NCI-H510A (cell line): ENCODE measurements around the gene LIPC.

Experiments used
- DNase-seq: peaks from one replicate; lab custom pipeline; 2025; lab: John Stamatoyannopoulos, UW

Gene LIPC

DNA sequence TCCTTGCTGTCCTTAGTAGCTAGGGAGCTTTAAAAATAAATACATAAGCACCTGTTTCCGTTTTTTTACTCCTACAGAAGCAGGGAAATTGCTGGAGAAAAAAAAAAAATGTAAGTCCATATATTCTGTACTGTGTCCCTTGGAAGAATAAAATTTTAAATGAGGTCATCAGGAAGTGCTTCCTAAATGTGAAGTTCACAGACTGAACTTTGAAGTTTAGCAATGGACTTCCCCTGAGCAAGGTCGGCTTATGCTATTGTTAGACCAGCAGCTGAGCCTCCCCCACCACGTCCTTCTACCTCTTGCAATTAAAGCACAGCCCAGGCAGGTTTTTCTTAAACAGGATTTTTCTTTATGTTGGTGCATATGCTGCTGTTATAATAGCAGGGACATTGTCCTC is 26.3 kb downstream of the LIPC start:
- DNase-seq = no peak

DNA sequence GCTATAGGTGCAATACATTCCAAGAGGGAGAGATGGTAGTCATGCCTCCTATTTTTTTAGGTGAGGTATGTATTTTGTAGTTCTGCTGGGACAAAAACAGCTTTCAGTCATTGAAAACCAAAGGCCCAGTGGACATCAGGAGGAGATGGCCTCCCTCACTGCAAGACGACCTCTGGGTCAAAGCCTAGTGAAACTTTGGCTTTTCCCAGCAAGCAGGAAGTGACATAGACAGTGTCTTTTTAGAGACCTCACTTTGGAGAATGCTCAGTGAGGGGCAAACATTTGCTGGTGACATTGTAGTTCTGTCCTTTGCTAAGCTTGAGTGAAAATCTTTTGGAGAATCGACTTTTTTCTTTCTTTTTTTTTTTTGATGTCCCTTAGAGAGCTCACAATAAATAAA is 27.3 kb downstream of the LIPC start:
- no peak for DNase-seq

DNA sequence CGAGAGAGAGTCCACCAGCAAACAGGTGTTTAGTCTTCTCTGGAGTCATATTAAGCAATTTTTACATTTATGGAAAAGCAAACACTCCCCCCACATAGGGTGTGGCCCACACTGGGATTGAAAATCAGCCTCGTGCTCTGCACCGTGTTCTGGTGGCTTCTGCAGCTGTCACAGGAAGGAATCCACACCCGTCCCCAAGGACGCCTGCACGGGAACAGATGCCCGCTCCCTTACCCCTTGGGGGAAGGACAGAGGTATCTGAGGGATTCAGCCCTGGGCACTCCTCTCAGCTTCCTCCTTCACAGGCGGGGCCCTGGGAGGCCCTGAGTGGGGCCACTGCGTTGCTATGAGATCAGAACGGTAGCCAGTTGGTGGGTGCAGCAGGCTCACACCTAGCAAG is 27.8 kb downstream of the LIPC start:
- no peak for DNase-seq

DNA sequence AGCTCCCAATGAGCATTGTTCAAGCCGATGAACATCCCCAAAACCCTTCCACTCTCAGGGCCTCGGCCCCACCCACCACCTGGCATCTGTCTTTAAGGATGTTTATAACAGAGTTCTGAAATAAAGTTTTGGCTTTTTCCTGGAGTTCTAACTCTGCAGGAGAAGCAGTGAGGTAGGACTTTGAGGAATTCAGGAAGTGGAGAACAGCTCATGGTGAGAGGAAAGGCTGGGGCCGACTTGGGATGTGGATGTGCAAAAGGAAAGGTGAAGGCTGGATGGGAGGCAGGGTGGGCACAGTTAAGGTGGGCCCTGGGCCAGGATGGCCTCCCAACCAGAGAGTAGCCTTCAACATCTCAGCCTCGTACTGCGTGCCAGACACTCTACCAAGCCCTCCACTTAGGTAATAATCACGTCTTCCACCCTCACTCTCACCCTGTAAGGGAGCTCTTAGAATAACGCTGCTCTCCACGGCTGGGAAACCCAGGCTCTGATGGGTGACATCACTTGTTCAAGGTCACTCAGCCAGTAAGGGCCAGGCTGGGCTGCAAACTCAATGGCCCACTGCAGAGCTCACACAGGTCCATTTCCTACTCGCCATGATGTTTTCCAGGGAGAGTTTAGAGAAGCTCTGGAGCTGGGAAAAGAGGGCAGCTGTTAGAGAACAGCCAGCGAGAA is 28.5 kb downstream of the LIPC start:
- no peak for DNase-seq

DNA sequence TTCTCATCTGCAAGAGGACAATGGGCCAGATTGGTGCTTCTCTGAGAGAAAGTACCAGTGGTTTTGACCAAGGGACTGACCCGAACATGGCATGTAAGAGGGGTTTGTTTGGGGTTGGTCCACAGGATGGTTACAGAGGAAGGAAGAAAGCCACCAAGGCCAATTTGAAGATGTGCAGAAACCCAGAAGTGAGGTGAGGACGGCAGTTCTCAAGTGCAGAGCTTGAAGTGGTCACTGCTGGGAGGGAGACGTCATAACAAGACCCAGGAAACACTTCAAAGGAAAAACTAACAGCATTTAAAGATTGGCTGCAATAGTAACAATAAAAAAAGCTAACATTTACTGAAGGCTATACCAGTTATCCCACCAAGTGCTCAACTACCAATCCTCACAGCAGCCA is 29.1 kb downstream of the LIPC start:
- no peak for DNase-seq

DNA sequence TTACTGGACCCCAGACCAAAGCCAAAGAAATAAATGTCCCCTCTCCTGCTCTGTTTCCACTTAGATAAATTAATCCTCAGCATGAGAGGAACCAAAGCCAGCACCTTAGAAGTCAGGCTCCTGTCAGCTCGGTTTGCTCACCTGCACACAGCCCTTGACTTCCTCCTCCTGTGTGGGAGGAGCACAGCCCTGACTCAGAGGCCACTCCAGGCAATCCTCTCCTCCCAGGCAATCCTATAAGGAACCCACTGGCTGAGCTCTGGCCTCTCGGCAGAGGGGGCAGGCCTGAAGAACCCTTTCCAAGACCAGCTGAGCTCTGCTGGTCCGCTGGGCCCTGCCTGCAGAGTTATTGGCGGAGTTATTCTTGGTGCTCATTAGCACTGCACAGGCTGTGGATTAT is 30.8 kb downstream of the LIPC start:
- DNase-seq = peak; percentile 62

DNA sequence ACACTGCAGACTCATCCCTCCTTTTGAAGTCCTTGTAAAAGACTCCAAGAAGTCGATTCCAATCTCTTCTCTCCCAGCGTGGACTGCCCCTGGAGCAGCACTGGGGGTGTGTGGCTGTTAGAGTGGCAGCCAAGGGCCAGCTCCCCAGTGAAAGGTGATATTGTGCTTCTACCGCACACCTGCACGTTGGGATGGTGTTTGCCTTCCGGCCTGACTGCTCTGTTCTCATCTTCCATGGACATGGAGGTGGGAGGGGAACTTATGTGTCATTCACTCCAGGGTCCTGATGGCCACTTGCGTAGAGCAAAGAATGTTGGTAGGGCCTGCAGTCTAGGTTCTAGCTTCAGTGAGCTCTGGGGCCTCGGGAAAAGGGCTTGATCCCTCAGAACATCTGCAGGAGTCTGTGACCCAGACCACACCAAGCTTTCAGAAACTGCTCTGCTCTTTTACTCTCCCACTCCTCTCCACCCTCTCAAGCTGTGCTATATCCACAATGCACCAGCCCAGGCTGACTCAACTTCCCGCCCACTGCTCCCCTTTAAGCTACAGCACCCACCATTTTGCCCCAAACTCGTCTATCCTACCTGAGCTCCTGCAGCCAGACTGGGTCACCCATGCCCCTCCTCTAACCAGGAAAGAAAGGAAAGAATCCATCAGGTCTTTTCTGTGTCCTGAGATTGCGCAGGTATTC is 31.3 kb downstream of the LIPC start:
- DNase-seq = peak; percentile 76

DNA sequence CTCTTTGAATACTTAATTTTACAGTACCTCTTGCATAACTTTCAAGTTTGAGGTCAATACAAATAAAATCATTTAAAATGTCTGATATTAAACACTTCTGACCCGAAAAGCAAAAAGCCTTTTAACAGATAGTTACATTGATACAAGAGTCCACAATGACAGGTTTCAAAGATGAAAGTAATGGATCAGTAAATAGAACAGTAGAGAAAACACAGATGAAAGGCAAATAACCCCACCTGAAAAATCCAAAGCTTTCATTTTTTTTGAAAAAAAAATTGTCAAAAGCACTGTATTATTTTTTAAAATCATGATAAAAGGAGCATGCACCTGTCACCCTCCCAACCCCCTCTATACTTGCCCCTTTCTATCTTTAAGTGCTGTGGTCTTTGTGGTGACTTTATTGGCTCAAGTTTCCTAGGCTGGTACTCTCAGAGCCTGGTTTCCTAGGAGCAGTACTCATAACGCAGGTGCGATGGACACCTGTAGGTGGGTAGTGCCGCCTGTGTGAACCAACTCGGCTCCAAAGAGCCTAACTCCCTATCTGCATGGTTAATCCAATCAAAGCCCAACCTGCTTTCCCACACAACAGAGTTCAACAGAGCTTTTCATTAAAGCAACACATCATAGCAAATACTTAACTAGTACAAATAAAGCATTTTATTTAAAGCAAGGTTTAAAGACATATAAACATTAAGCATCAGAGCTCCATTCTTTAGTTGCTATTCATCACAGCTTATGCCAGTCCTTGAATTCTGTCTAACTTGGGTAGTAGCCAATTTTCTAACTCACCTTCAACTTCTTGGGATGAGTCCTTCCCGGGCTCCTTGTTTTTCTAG is 32.2 kb downstream of the LIPC start:
- DNase-seq = peak; percentile 79

DNA sequence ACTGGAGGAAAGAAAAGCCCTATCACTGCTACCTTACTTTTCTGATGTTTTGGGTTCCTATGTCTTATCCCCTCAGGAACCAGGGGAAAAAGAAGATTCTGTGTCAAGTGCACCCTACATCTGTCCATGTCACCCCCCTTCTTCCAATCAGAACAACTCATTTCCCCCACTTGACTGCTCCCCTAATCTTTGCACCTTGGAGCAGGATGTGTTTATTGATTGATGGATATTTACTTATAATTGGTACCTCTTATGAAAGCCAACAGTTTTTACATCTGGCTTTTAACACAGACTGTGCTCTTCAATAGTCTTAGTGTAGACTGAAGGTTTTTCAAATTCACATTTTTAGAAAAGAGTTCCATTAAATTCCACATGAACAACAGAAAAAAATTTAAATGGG is 33.3 kb downstream of the LIPC start:
- DNase-seq = no peak

DNA sequence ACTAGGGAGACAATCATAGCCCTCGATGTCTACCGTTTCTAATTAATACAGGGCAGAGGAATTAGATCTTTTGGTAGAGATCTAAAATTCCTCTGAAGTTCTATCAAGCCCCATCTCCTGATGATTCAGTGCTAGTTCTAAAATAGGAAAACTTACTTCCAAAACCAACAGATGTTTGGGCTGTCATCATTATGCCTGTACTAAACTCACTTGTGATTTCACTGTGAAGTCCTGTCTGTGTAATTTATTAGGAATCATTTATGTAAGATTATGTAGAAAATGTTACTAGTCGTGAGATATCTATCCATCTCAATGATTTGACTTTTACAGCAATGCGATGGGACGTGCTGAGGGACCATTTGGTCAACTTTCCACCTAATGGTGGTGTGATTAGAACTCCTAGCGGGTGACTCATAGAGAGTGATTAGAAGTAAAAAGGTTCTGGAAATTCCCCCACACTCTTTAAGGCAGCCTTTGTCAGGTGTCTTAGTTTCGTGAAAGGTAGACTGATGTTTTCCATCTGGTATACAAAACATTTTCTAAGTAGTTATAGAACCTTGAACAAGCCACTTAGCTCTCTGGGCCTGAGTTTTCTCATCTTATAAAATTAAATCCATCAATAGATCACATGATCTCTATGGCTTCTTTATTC is 34.2 kb downstream of the LIPC start:
- DNase-seq = no peak

DNA sequence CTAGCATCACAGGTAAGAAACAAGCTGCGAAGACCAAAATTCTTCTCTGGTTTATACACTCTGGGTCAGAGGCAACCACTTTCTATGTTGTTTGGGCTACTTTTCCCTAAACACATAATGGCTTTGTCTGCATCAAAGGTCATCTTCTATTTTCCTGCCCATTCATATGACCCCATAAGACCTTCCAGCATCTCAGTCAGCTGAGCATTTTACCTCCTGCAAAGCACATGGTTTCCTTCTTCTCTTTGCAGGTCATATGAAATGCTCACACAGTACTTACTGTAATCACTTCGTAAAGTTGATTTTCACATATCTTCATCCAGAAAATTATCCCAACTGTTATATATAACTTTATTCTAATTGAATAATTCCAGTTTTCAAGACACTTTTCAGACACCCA is 34.8 kb downstream of the LIPC start:
- no peak for DNase-seq

DNA sequence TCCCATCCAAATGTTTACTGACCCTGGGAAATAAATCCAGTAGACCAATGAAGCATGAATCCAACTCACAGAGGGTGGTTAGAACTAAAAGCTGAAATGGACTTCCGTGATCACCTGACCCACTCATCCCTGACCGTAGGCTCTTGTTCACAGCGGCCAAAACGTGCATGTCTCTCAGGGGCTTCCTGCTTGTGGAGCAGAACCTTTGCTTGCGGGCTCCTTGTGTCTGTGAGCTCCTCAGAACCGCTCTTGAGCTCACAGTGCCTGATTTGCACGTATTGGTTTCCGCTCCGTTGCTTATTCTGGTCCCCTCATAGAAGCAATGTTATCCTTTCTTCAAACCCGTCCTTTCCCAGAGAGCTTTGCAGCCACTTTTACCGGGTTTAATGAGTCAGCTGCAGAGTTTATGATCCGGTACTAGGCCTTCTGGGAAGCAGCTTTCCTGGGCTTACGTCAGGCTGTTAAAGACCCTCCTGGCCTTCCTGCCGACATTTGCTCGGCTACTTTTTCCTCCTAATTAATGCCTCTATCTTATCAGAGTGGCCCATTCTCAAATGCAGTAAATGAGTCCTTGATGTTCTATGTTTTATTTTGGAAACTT is 35.4 kb downstream of the LIPC start:
- DNase-seq = peak; percentile 57

DNA sequence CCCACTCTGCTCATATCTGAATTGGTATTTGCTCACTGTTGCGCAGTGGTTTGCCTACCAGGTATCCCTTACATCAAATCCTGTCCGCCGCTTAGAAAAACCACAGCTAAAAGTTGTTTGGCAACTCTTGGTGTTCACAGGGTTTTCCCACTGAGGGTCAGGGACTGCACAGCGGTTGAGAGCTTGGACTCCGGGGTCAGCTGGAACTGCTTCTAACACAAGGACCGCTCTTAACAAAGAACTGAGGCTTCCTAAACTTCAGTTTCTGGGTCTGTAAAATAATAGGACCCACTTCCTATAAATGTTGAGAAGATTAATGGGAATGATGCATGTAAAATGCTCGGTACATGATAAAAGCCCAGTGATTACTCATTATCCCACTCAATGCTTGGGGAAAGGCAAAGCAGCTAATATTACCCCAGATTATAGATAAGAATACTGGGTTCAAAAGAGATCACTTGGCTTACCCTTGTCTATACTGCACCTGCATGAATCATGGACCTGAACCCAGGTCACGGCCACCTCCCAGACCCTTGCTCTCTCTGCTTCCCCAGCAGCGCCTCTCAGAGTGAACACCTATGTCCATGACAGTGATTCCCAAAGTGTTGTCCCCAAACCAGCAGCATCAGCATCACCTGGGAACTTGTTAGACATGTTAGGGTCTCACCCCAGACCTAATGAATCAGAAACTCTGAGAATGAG is 36.1 kb downstream of the LIPC start:
- DNase-seq = peak; percentile 48

DNA sequence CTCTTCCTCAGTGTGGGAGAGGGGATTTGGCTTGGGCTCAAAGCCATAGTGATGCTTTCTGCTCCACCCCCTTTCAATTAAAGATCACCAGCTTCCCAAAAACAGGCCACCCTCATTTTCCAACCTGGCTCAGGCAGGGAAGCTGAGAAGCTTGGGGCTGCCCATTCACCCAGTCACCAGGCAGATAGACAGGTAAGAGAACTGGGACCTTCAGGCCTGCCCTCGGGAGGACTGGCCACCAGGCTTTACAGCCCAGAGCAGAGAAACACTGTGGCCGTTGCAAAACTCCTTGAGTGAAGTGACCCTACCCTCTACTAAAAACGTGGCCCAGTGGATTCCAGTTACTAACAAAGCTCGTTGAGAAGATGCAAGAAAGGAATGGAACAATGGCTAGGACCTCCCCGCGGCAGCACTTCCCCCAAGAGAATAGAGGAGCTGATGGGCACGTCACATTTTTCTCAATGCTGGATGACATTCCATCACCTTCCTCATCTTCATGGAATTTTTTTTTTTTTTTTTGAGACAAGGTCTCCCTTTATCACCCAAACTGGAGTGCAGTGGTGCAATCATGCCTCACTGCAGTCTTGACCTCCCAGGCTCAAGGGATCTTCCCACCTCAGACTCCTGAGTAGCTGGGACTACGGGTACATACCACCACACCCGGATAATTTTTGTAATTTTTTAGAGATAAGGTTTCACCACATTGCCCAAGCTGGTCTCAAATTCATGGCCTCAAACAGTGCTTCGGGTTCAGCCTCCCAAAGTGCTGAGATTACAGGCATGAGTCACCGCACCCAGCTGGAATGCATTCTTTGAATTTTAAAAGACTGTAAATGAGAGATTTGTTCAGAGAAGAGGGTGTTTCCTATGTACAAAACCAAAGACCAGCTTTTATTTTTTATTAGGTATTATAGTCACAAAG is 37.9 kb downstream of the LIPC start:
- no peak for DNase-seq

DNA sequence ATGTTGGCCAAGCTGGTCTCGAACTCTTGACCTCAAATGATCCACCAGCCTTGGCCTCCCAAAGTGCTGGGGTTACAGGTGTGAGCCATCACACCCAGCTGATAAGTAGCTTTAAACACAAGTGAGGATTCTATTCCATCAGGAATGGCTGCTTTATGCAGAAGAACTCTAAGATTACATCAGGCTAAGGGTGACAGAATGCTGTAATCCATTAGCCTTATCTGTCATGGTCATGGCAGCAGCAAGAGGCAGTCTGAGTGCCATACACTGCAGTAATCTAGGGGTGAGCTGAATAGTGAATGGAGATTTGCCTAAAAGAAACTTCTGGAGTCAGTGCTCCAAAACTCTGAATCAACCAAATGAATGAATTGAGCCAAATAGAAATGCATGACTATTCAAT is 39.6 kb downstream of the LIPC start:
- no peak for DNase-seq

DNA sequence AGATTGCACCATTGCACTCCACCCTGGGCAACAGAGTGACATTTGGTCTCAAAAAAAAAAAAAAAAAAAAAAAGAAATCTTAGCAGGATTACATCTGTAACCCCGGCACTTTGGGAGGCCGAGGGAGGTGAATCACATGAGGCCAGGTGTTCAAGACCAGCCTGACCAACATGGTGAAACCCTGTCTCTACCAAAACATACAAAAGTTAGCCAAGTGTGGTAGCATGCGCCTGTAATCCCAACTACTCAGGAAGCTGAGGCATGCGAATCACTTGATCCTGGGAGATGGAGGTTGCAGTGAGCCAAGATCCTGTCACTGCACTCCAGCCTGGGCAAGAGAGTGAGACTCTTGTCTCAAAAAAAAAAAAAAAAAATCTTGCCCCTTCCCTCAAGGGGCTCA is 40.4 kb downstream of the LIPC start:
- DNase-seq = no peak

DNA sequence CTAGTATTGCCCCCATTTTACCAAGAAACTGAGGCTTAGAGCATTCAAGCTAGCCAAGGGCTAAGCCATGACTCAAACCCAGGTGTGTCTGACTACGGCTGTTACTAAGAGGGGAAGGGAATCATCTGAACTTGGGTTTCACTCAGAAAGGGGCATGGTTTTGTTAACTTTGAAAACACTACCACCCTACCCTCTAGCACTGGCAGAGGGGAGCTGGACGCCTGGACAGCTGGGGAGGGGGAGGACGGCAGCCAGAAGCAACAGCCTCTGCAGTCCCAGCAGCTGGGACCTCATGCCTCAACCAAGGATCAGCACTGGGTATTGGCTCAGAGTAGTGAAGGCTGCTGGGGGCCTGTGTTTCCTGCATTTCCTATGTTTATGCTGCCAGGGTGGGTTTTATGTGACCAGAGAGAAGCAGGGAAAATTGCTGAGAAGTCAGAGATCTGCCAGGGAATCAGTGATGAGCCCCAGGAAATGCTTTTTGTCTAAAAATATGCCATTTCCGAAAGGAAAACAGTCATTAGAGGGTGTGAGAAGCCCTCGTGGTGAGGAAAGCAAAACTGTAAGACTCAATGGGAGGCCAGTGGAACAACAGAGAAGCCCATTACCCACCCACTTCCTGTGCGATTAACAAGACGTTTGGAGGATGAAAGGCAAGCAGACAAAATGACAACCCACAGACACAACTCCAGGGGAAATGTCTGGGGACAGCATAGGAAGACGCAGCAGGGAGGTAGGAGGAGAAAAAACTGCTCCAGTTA is 41.2 kb downstream of the LIPC start:
- DNase-seq = no peak

DNA sequence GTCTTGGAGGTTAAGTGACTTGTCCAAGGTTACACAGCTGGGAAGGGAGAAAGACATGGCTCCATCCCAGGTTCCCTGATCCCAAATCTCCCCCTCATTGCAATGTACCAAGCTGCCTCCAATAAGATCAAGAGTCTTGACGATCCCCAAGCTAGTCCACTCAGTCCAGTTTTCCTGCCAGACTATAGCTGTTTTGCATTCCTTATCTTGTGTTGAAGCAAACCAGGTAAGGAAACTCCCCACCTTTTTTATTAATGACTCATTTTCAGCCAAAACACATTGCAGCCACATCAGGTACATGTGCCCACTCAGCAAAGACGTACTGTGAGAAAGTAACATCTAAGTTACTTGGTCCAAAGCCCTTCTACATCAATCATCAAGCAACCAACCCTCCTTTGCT is 41.9 kb downstream of the LIPC start:
- DNase-seq = no peak

DNA sequence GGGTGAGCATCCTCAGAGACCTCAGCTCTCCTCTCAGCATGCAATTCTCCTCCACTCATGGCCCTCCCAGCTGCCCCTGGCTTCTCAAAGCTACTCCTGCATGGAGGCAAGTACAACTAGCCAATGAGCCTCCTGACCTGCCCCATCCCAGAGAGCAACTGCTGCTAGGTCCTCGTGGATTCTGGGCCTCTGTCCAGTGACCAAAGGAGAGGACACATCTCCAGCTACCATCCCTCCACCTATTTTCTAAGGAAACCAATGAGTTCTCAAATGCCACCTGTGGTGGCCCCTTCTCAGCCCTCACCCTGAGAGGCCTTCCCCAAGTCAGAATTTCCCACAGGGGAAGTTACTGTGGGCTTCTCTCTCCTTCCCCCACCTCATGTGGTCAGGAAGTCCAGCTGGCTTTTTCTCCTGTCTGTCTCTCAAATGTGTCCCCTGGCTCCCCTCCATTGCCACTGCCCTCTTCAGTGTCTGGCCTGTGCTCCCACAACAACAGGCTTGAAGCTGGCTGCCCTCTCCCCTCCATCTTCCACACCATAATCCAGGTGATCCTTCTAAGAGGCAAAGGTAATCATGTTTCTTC is 43.0 kb downstream of the LIPC start:
- DNase-seq = no peak
